ENCODE data around the gene TMEM203.

GRCh38 chr9:137228506-137228967 is 23.1 kb upstream of the TMEM203 start:
- TF ChIP-seq CTCF (IDR thresholded peaks at IDR 0.05) (no peak), POLR2A (IDR thresholded peaks at IDR 0.05; ENCODE audit: low read depth) (no peak)

Data from esophagus muscularis mucosa (tissue), 3 donors.